Motor neuron (in vitro differentiated cells): ENCODE data around the gene TNFRSF1A. TPM values are rescaled to one million over a fixed set of nuclear protein-coding genes. Genes with fewer than 3 reads are reported as not detected.

Experiments
- ATAC-seq, 8 experiments: fragments of 200-7000 bp; cut with Tn5 transposase; replicated peaks in 6 of 8; 2 replicates each; pipeline ENCODE4 v1.8.0; 2021; ENCODE audit warnings: mild to moderate bottlenecking in 8 of 8, moderate library complexity in 8 of 8
- H3K27ac ChIP-seq, 2 donors: fragments of 250-450 bp; sonication (Bioruptor Pico); 2 replicates each; pipeline ENCODE4 v1.9.0; 2021; ENCODE audit warnings: antibody characterized with exemption in 2 of 2, mild to moderate bottlenecking in 2 of 2, moderate library complexity in 1 of 2
- H3K4me1 ChIP-seq, 2 donors: fragments of 250-450 bp; sonication (Bioruptor Pico); replicated peaks in 1 of 2; 2 replicates each; pipeline ENCODE4 v1.6.1; 2021; ENCODE audit warnings: antibody characterized with exemption in 2 of 2, mild to moderate bottlenecking in 2 of 2, moderate library complexity in 1 of 2
- H3K4me3 ChIP-seq, 5 donors: fragments of 250-450 bp; sonication (Bioruptor Pico); 2 replicates each; pipeline ENCODE4 v1.9.0; 2021; ENCODE audit warnings: antibody characterized with exemption in 5 of 5, mild to moderate bottlenecking in 5 of 5, moderate library complexity in 4 of 5
- WGBS, 10 experiments: fragments of 450-650 bp; shearing (Covaris generic); methylation state at CpG; one replicate each; pipeline ENCODE4 v1.0.0; 2022; 5-methylcytosine and 5-hydroxymethylcytosine counted together
- in situ Hi-C, 9 experiments: fragments of 400-800 bp; cut with MboI; loops; one replicate each; pipeline ENCODE4 v1.15.0; 2021; ENCODE audit warnings: low sequenced_read_pairs in 9 of 9, low pct_unique_long_range_greater_than_20kb in 2 of 9; ENCODE audit not compliant: unreplicated experiment in 9 of 9
- total RNA-seq, 8 experiments: library from RNA; unstranded; fragments of 300-600 nt; gene quantifications; 2 replicates each; pipeline versions ENCODE4 v1.2.3 to v1.2.4, GENCODE V29; 2022

TNFRSF1A gene
- total RNA-seq, 8 experiments from 2014 or later = 5.5 to 118 (median 35.7) TPM

DNA sequence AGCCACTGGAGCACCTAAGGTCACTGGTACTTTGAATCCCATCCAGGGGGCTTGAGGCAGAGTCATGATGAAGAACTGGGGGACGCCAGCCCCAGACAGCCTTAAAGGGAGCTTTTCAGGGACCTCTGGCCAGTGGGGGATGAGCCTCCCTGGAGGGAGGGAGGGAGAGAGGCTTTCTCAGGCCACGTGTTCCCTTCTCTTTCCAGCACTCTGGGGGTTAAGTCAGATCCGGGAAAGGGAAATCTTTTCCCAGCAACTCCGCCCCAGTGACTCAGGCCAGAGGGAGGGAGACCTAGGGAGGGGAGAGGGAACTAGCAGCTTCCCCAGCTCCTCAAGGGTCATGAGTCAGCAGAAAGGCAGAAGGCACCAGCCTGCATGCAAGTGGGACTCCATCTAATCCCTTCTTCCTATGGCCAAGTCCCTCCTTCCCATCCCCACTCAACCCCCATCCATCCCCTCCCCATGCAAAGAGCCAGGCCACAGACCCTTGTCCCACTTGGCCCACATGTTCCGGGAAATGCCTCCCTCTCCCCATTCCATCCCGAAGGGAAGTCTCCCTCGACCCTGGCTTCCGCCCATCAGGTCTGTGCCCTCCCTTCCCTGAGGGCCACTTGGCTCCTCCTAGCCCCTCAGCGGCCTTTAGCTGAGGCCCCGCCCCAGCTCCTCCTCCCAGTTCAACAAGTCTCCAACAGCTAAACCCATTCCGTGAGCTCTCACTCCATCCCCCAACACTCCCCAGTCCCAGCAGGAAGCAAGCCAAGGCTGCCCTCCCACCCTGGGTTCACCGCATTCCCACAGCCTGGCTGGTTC, 5.6 kb downstream of the TNFRSF1A start:
- peak overlapping the region; percentile 70 to 85 for H3K27ac ChIP-seq
- 0% methylated on average over 1 of the region's 12 CpGs; no CpG with 5 or more reads in 9 of the 10 experiments for WGBS, 10 experiments
- peak overlapping the region in 4 of 5 donors; percentile 7 to 29 (median 23) for H3K4me3 ChIP-seq
- peak; percentile 52 to 84 (median 82) for ATAC-seq
- H3K4me1 ChIP-seq = peaks cover 55 to 61% of the 10 kb centered on the region in 2 donors
- in situ Hi-C loops = no loop called here

DNA sequence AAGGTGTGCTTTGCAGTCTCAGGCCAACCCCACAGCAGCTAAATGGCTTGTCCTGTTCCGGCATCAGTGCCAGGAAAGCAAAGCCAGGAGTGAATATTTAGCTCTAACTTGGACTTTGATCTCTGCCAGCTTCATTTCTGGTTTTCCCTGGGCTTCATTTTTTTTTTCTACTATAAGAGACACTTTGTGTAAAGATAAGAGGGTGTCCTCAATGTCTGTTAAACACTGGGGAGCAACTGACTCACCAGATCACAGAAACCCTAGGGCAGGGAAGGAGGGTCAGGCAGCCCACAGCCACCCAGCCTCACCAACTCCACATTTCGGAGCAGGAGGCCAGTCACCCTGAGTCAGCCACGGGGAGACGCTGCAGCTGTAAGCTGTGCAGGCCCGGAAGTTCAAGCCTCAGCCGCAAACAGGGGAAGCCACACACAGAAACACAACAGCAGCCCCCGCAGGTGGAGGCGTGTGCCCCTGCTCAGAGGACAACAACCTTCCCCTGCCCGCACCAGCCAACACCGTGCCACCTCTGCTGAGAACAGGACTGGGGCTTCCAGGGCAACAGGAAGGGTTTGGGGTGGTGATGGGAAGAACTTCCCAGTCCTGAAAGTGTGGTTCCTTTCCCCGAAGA, 6.3 kb downstream of the TNFRSF1A start:
- WGBS, 10 experiments = 0 to 20% (median 0%) methylated on average over 1 of the region's 11 CpGs; no CpG with 5 or more reads in 7 of the 10 experiments

DNA sequence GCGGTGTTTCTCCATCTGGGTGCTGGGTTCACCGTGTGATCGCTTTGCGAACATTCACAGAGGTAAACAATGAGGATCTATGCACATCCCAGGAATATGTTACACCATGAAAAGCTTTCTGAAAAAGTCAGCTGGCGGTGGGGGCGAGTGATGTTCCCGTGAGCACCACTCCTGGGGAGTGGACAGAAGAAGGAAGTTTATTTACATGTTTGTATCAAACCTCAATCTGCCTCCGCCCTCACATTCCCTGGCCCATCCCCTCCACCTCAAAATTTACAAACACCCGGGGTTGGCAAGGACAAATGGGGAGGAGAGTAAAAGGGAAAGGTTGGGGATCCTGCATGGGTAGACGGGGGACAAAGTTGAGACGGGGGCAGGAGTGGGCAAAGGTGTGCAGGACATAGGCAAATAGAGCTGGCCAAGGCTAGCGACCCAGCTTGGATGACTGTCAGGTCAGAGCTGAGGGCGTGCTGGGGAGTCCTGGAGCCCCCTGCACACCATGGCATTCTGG, 6.9 kb downstream of the TNFRSF1A start:
- in situ Hi-C loops = no loop called here
- WGBS, 10 experiments = 10 to 100% (median 80%) methylated on average over 1 to 11 of the region's 13 CpGs; no CpG with 5 or more reads in 4 of the 10 experiments
- H3K27ac ChIP-seq = peak overlapping the region in 1 of 2 donors; percentile 85

More for the DNA sequence above, 6.3 kb downstream of the TNFRSF1A start:
- in situ Hi-C loops = no loop called here
- peak overlapping the region; percentile 70 to 85 for H3K27ac ChIP-seq
- peaks cover 55 to 60% of the 10 kb centered on the region in 2 donors for H3K4me1 ChIP-seq
- peak; percentile 9 to 38 (median 30) for ATAC-seq
- peak overlapping the region in 3 of 5 donors; percentile 20 to 29 (median 26) for H3K4me3 ChIP-seq

DNA sequence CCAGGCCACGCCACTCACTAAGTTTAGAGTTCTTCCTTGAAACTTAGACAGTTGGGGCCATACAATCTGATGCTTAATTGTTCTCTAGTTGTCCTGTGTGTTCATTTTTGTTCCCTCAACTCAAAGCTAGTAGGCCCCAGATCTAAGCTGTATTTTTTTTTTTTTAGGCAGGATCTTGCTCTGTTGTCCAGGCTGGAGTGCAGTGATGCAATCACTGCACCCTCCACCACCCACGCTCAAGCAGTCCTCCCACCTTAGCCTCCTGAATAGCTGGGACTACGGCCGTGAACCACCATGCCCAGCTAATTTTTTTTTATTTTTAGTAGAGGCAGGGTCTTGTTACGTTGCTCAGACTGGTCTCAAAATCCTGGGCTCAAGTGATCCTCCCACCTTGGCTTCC, 7.5 kb downstream of the TNFRSF1A start:
- in situ Hi-C loops = no loop called here

More for the DNA sequence above, 6.9 kb downstream of the TNFRSF1A start:
- Histone ChIP-seq H3K4me1 (peaks cover 49 to 54% of the 10 kb centered on the region in 2 donors), H3K4me3 (no peak overlapping the region)
- peak in 3 of 8 experiments; percentile 2 to 11 (median 4) for ATAC-seq

DNA sequence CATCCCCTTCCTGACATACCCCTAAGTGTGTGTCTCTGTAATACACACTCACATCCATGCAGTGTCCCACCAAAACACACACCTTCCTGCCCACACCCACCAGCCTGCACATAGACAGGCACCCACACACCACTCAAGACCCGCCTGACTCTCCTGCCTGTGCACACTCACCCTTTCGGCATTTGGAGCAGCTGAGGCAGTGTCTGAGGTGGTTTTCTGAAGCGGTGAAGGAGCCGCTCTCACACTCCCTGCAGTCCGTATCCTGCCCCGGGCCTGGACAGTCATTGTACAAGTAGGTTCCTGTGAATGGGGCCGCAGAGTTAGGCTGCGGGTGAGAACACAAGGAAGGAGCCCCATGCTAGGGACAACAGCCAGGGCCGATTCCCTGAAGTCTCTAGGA, 8.3 kb downstream of the TNFRSF1A start:
- Histone ChIP-seq H3K27ac (no peak overlapping the region), H3K4me1 (peaks cover 38 to 40% of the 10 kb centered on the region in 2 donors), H3K4me3 (no peak overlapping the region)
- WGBS, 10 experiments = 21 to 96% (median 63%) methylated on average over 1 to 4 of the region's 9 CpGs; no CpG with 5 or more reads in 6 of the 10 experiments
- ATAC-seq = no peak
- in situ Hi-C loops = no loop called here

More for the DNA sequence above, 7.5 kb downstream of the TNFRSF1A start:
- no peak overlapping the region for H3K4me3 ChIP-seq
- no peak overlapping the region for H3K27ac ChIP-seq
- peaks cover 44 to 48% of the 10 kb centered on the region in 2 donors for H3K4me1 ChIP-seq
- ATAC-seq = no peak
- WGBS, 10 experiments = 50 to 100% (median 100%) methylated on average over 1 to 4 of the region's 5 CpGs; no CpG with 5 or more reads in 3 of the 10 experiments

DNA sequence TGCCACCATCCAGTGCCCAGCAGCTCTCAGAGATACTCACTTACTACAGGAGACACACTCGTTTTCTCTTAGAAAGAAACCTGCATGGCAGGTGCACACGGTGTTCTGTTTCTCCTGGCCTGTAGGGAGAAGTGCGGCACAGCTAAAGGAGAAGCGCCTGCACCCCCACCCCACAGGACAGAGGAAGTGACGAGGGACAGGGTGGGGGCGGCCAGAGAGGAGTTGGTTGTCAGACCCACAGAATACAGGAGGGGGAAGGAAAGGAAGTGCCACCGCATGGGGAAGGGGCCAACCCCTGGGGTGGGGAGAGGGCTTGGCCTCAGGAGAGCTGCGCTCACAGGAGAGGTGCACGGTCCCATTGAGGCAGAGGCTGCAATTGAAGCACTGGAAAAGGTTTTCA, 8.8 kb downstream of the TNFRSF1A start:
- Histone ChIP-seq H3K27ac (no peak overlapping the region), H3K4me1 (peaks cover 33 to 35% of the 10 kb centered on the region in 2 donors), H3K4me3 (no peak overlapping the region)
- 70 to 100% (median 85%) methylated on average over 1 to 3 of the region's 9 CpGs; no CpG with 5 or more reads in 6 of the 10 experiments for WGBS, 10 experiments
- no peak for ATAC-seq
- in situ Hi-C loops = no loop called here

DNA sequence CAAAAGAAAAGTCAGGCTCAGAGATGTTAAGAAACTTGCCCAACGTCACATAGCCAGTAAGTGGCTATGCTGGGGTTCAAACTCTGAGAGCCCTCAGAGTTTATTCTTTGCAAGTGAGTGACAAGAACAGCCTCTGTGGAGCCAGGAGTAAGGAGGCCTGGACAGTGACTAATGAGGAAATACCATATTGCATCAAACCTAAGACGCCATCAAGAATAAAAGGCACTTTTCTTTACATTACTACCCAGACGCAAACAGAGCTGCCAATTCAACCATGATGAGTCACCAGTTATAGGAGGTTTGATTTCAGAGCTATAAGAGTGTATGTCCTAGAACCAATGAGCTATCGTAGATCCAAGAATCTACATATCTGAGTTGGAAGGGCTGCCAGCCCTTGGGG, 9.4 kb downstream of the TNFRSF1A start:
- H3K4me1 ChIP-seq = peaks cover 27 to 29% of the 10 kb centered on the region in 2 donors
- ATAC-seq = no peak
- in situ Hi-C loops = no loop called here
- no peak overlapping the region for H3K27ac ChIP-seq
- no peak overlapping the region for H3K4me3 ChIP-seq
- WGBS, 10 experiments = 27 to 100% (median 88%) methylated on average over 2 to 4 of the region's 4 CpGs; no CpG with 5 or more reads in 4 of the 10 experiments

DNA sequence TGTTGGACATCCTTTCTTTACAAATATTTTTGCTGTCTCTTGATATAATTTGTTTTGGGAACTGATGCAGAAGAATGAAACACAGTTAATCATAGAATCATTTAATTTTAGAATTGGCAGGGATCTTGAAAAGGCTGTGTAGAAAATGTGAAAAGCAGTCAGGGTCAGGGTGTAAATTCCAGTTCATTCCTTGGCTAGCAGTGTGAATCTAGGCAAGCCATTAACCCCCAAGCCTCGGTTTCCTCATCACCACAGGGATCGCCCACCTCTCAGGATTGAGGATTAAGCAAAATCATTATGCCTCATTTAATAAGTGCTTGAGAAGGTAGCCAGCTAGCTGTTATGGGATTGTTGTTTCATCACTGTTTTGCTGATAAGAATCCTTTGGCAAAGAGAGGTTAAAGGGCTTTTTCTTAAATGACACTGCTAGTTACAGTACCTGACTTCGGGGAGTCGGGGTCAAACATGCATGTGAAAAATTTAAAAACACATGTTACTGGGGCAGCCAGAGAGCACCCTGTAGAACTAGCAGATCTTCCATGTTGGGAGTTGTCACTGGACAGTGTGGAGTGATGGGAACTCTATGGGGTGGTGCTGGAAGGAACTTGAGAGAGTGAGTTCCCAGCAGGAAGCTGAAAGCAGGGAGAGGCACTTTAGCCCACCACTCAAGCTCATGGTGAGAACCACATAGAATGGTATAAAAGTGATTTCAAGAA, 10.7 kb downstream of the TNFRSF1A start:
- no peak overlapping the region for H3K4me3 ChIP-seq
- WGBS, 10 experiments = 68 to 93% (median 80%) methylated on average over 1 to 4 of the region's 4 CpGs; no CpG with 5 or more reads in 3 of the 10 experiments
- peaks cover 14 to 19% of the 10 kb centered on the region in 2 donors for H3K4me1 ChIP-seq
- ATAC-seq = no peak
- H3K27ac ChIP-seq = no peak overlapping the region
- in situ Hi-C loops = no loop called here

DNA sequence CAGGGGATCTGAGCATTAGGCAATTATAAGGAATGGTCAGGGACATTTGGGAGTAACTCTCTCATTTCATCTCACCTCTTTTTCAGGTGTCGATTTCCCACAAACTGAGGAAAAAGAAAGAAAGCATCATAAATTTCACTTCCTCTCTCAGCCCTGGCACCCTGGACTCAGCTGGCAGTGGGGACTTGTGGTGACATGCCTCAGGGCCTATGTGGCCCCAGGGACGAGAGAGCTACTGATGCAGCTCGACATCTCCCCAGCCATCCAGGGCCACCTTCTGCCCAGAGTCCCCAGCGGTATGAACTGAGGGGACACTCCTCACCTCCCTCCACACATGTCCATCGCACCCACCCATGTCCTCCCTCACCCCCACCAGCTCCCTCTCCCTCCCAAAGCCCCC, 11.7 kb downstream of the TNFRSF1A start:
- H3K4me1 ChIP-seq = peaks cover 4 to 9% of the 10 kb centered on the region in 2 donors
- no peak overlapping the region for H3K27ac ChIP-seq
- H3K4me3 ChIP-seq = no peak overlapping the region
- in situ Hi-C loops = no loop called here
- 40 to 100% (median 95%) methylated on average over 1 to 4 of the region's 5 CpGs; no CpG with 5 or more reads in 5 of the 10 experiments for WGBS, 10 experiments
- no peak for ATAC-seq

DNA sequence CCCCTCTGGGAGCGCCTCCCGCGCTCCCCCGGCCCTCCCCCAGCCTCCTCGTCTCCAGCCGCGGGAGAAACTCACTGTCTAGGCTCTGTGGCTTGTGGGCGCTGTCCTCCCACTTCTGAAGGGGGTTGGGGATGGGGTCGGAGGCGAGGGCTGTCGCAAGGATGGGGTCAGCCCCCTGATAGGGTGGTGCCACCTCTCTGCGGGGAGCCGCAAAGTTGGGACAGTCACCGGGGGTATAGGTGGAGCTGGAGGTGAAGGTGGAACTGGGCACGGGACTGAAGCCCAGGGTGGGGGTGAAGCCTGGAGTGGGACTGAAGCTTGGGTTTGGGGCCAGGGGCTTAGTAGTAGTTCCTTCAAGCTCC, 12.2 kb downstream of the TNFRSF1A start:
- no CpG with 5 or more reads among the region's 15 CpGs for WGBS, 10 experiments
- Histone ChIP-seq H3K27ac (no peak overlapping the region), H3K4me3 (no peak overlapping the region), H3K4me1 (peaks cover 0 to 6% of the 10 kb centered on the region in 2 donors)
- no peak for ATAC-seq
- in situ Hi-C loops = no loop called here

DNA sequence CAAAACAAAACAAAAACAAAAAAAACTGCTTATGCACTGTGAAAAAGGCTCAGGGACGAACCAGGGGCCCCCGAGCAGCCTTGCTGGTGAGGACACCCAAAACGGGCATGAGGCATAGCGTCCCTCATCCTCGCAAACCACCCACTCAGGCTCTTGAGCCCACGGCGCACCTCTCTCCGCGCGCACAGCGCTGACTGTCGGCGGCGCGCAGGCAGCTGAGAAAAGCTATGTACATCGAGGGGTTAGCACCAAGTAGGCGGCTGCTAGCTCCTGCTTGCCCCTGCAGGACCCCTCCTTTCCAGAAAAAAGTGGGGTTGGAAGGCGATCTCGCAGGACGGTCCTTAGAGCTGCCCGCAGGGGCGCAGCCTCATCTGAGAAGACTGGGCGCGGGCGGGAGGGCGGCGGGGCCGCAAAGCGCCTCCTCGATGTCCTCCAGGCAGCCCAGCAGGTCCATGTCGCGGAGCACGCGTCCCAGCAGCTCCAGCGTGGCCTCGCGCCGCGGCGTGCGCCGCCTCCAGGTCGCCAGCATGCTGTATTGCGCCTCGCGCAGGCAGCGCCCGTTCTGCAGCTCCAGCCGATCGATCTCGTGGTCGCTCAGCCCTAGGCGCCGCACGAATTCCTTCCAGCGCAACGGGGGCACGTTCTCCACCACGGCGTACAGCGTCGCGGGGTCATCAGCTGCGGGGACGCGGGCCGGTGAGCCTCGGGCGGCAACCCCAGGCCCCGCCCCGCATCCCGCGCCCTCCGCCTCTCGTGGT, 12.8 kb downstream of the TNFRSF1A start:
- WGBS, 10 experiments = 84 to 98% (median 92%) methylated on average over 5 to 13 of the region's 75 CpGs; no CpG with 5 or more reads in 4 of the 10 experiments
- no peak overlapping the region for H3K27ac ChIP-seq

More for the DNA sequence above, 12.8 kb downstream of the TNFRSF1A start:
- Histone ChIP-seq H3K4me3 (no peak overlapping the region), H3K4me1 (peaks cover 0 to 9% of the 10 kb centered on the region in 2 donors)
- in situ Hi-C loops = no loop called here
- ATAC-seq = no peak
